ENCODE measurements around the gene RINL. TPM values are rescaled to one million over a fixed set of nuclear protein-coding genes. Genes with fewer than 3 reads are reported as not detected.

RINL gene
- polyA plus RNA-seq, 1 of the 3 experiments (the other 2 are of a cell fraction), result 3.8 TPM

DNA sequence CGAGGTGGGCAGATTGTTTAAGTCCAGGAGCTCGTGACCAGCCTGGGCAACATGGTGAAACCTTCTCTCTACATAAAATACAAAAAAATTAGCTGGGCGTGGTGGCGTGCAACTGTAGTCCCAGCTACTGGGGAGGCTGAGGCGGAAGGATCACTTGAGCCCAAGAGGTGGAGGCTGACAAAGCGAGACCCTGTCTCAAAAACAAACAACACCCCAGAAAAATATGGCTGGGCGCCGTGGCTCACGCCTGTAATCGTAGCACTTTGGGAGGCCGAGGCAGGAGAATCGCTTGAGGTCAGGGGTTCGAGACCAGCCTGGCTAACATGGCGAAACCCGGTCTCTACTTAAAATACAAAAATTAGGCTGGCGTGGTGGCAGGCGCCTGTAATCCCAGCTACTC lies 24.9 kb downstream of the RINL start:
- ChIA-PET POLR2A (no interaction called here), CTCF (interaction anchor here (1.3 to 3.3 kb wide), 2 partner anchors 16 to 34 kb away, joined by 7 to 15 read pairs; no protein-coding TSS in a partner anchor)
- DNase-seq, result no peak
- Histone ChIP-seq H3K4me1 (ENCODE audit: control insufficient read depth in 1 of 2, insufficient read depth in 2 of 2, low read depth in 1 of 2, low read length in 1 of 2) (peaks cover 8 to 18% of the 10 kb centered on the region in 2 experiments; a peak in 1 of 4 replicates), H3K27me3 (ENCODE audit: insufficient read depth) (no peaks in the 10 kb centered on the region), H3K4me3 (ENCODE audit: low read depth in 2 of 2, low read length in 1 of 2) (peak overlapping the region; percentile 64 to 87; a peak in 3 of 4 replicates), H3K9me2 (no peaks in the 10 kb centered on the region), H3K9me3 (no peaks in the 10 kb centered on the region), H3K36me3 (replicated peaks in 1 of 2; ENCODE audit: control insufficient read depth in 1 of 2, insufficient read depth in 2 of 2, low read length in 1 of 2) (peaks cover 0 to 2% of the 10 kb centered on the region in 2 experiments), H4K20me1 (ENCODE audit: insufficient read depth) (peaks cover 10% of the 10 kb centered on the region), H3K27ac (ENCODE audit: low read depth in 2 of 2, low read length in 1 of 2) (peak overlapping the region; percentile 91 to 95; a peak in 3 of 4 replicates), H2AFZ (ENCODE audit: low read depth) (peak overlapping the region; percentile 97), H3K4me2 (peak overlapping the region; percentile 98), H3K79me2 (ENCODE audit: insufficient read depth) (peaks cover 17% of the 10 kb centered on the region), H3F3A (replicated peaks; ENCODE audit: insufficient read depth) (peaks cover 20% of the 10 kb centered on the region), H3K9ac (peak overlapping the region; percentile 97; the same call in 1 of the 2 replicates)
- TF ChIP-seq, protein P1, sequence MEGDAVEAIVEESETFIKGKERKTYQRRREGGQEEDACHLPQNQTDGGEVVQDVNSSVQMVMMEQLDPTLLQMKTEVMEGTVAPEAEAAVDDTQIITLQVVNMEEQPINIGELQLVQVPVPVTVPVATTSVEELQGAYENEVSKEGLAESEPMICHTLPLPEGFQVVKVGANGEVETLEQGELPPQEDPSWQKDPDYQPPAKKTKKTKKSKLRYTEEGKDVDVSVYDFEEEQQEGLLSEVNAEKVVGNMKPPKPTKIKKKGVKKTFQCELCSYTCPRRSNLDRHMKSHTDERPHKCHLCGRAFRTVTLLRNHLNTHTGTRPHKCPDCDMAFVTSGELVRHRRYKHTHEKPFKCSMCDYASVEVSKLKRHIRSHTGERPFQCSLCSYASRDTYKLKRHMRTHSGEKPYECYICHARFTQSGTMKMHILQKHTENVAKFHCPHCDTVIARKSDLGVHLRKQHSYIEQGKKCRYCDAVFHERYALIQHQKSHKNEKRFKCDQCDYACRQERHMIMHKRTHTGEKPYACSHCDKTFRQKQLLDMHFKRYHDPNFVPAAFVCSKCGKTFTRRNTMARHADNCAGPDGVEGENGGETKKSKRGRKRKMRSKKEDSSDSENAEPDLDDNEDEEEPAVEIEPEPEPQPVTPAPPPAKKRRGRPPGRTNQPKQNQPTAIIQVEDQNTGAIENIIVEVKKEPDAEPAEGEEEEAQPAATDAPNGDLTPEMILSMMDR (IDR thresholded peaks at IDR 0.05), result no peak
- TF ChIP-seq TEAD4 (IDR thresholded peaks at IDR 0.05; ENCODE audit: borderline replicate concordance, insufficient read depth) (no peak), RFX5 (IDR thresholded peaks at IDR 0.05; ENCODE audit: low read length) (no peak), MEF2A (IDR thresholded peaks at IDR 0.05; ENCODE audit: borderline replicate concordance, low read depth) (no peak)
- 84% methylated on average over 17 of the region's 17 CpGs for WGBS (ENCODE audit: low lambda C conversion rate)

- CTCF ChIA-PET, result interaction anchor here (1.3 to 3.3 kb wide), 3 partner anchors 17 to 77 kb away, joined by 7 to 15 read pairs (median 10); partner anchors contain the start of genes MRPS12 and SARS2
- H4K20me1 ChIP-seq (ENCODE audit: insufficient read depth), result peaks cover 17% of the 10 kb centered on the region
- H3K4me3 ChIP-seq (ENCODE audit: low read depth in 2 of 2, low read length in 1 of 2), result peak overlapping the region; percentile 64 to 87
- DNase-seq, result peak; percentile 43
- peaks cover 16 to 26% of the 10 kb centered on the region in 2 experiments; a peak in 1 of 4 replicates for H3K4me1 ChIP-seq (ENCODE audit: control insufficient read depth in 1 of 2, insufficient read depth in 2 of 2, low read depth in 1 of 2, low read length in 1 of 2)
- WGBS (ENCODE audit: low lambda C conversion rate), result 3% methylated on average over 27 of the region's 52 CpGs
- H3K9me3 ChIP-seq, result no peaks in the 10 kb centered on the region
- peak overlapping the region; percentile 98 for H3K4me2 ChIP-seq
- no peak for TF ChIP-seq REST (IDR thresholded peaks at IDR 0.05; ENCODE audit: low read depth, low read length)
- peak; percentile 63; the same call in 1 of the 2 replicates for TF ChIP-seq MXI1 (IDR thresholded peaks at IDR 0.05; ENCODE audit: low read depth, low read length)
- TF ChIP-seq, protein P2, sequence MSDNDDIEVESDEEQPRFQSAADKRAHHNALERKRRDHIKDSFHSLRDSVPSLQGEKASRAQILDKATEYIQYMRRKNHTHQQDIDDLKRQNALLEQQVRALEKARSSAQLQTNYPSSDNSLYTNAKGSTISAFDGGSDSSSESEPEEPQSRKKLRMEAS (IDR thresholded peaks at IDR 0.05; ENCODE audit: low read depth), result 0 out of 2 replicates have a peak, but pooled peaks have one; percentile 8
- no peak for TF ChIP-seq ZBTB33 (IDR thresholded peaks at IDR 0.05; ENCODE audit: borderline replicate concordance, low read depth)
- no peak for TF ChIP-seq FOXJ3 (CRISPR knock-in tag; IDR thresholded peaks at IDR 0.05)
- peak in 1 of 2 experiments; percentile 6; a peak in 1 of 4 replicates for TF ChIP-seq EP300 (IDR thresholded peaks at IDR 0.05; ENCODE audit: borderline replicate concordance in 1 of 2, low read depth in 1 of 2, low read length in 1 of 2)
- TF ChIP-seq, protein P3, sequence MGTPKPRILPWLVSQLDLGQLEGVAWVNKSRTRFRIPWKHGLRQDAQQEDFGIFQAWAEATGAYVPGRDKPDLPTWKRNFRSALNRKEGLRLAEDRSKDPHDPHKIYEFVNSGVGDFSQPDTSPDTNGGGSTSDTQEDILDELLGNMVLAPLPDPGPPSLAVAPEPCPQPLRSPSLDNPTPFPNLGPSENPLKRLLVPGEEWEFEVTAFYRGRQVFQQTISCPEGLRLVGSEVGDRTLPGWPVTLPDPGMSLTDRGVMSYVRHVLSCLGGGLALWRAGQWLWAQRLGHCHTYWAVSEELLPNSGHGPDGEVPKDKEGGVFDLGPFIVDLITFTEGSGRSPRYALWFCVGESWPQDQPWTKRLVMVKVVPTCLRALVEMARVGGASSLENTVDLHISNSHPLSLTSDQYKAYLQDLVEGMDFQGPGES (IDR thresholded peaks at IDR 0.05; ENCODE audit: low read depth, low read length), result no peak
- no peak for TF ChIP-seq JUND (IDR thresholded peaks at IDR 0.05)
- TF ChIP-seq TAF1 (IDR thresholded peaks at IDR 0.05; ENCODE audit: borderline replicate concordance, low read depth, low read length), result peak; percentile 46
- TF ChIP-seq MEF2A (IDR thresholded peaks at IDR 0.05; ENCODE audit: borderline replicate concordance, low read depth), result no peak
- H3K79me2 ChIP-seq (ENCODE audit: insufficient read depth), result peaks cover 24% of the 10 kb centered on the region
- peak overlapping the region; percentile 91 to 95 for H3K27ac ChIP-seq (ENCODE audit: low read depth in 2 of 2, low read length in 1 of 2)
- H3K36me3 ChIP-seq (replicated peaks in 1 of 2; ENCODE audit: control insufficient read depth in 1 of 2, insufficient read depth in 2 of 2, low read length in 1 of 2), result peaks cover 4 to 10% of the 10 kb centered on the region in 2 experiments
- POLR2A ChIA-PET, result interaction anchor here (1.9 kb wide), 1 partner anchor 11 kb away, joined by 10 read pairs; no protein-coding TSS in a partner anchor
- H3K9ac ChIP-seq, result peak overlapping the region; percentile 97
- no peaks in the 10 kb centered on the region for H3K9me2 ChIP-seq
- no peaks in the 10 kb centered on the region for H3K27me3 ChIP-seq (ENCODE audit: insufficient read depth)
- H2AFZ ChIP-seq (ENCODE audit: low read depth), result peak overlapping the region; percentile 97
- H3F3A ChIP-seq (replicated peaks; ENCODE audit: insufficient read depth), result peaks cover 20% of the 10 kb centered on the region
Observed at GRCh38 chr19:38852231-38853044, 25.6 kb downstream of the RINL start.
